ENCODE data around the gene C11orf68.

Gene C11orf68

GRCh38 chr11:65912845-65913244 is 6.0 kb downstream of the C11orf68 start:
- Histone ChIP-seq H3F3A (ENCODE audit: insufficient read depth, low read length) (no peaks in the 10 kb centered on the region), H4K20me1 (ENCODE audit: insufficient read depth, low read length) (no peaks in the 10 kb centered on the region), H3K4me1 (ENCODE audit: insufficient read depth, low read length, severe bottlenecking) (peaks cover 7% of the 10 kb centered on the region)

GRCh38 chr11:65911682-65912568 is 6.9 kb downstream of the C11orf68 start:
- TF ChIP-seq CTCF (IDR thresholded peaks at IDR 0.05; ENCODE audit: low read length) (no peak), EZH2 (IDR thresholded peaks at IDR 0.05; ENCODE audit: borderline replicate concordance, low read length) (no peak)
- Histone ChIP-seq H3K27ac (ENCODE audit: low read depth, low read length, poor library complexity, severe bottlenecking) (no peak overlapping the region), H2AFZ (ENCODE audit: low read length) (no peak overlapping the region), H3K9ac (ENCODE audit: low read length) (no peak overlapping the region), H3K4me3 (ENCODE audit: low read depth, low read length, poor library complexity, severe bottlenecking) (no peak overlapping the region), H3K9me2 (ENCODE audit: low read depth, low read length) (no peaks in the 10 kb centered on the region), H3K9me3 (ENCODE audit: low read length) (no peaks in the 10 kb centered on the region), H3K36me3 (ENCODE audit: insufficient read depth, low read length) (no peaks in the 10 kb centered on the region), H3K4me2 (ENCODE audit: low read length) (no peak overlapping the region), H3K27me3 (ENCODE audit: insufficient read depth, low read length) (peaks cover 10% of the 10 kb centered on the region), H3F3A (ENCODE audit: insufficient read depth, low read length) (no peaks in the 10 kb centered on the region), H3K79me2 (ENCODE audit: insufficient read depth, low read length) (no peaks in the 10 kb centered on the region), H4K20me1 (ENCODE audit: insufficient read depth, low read length) (no peaks in the 10 kb centered on the region), H3K4me1 (ENCODE audit: insufficient read depth, low read length, severe bottlenecking) (no peaks in the 10 kb centered on the region)

More at GRCh38 chr11:65912845-65913244, 6.0 kb downstream of the C11orf68 start:
- Histone ChIP-seq H3K9me3 (ENCODE audit: low read length) (no peaks in the 10 kb centered on the region), H3K27ac (ENCODE audit: low read depth, low read length, poor library complexity, severe bottlenecking) (no peak overlapping the region), H3K4me3 (ENCODE audit: low read depth, low read length, poor library complexity, severe bottlenecking) (no peak overlapping the region), H3K9me2 (ENCODE audit: low read depth, low read length) (no peaks in the 10 kb centered on the region), H3K36me3 (ENCODE audit: insufficient read depth, low read length) (no peaks in the 10 kb centered on the region), H3K79me2 (ENCODE audit: insufficient read depth, low read length) (no peaks in the 10 kb centered on the region), H3K9ac (ENCODE audit: low read length) (no peak overlapping the region), H2AFZ (ENCODE audit: low read length) (no peak overlapping the region), H3K4me2 (ENCODE audit: low read length) (no peak overlapping the region), H3K27me3 (ENCODE audit: insufficient read depth, low read length) (peaks cover 9% of the 10 kb centered on the region)
- no peak for TF ChIP-seq CTCF (IDR thresholded peaks at IDR 0.05; ENCODE audit: low read length)
- TF ChIP-seq EZH2 (IDR thresholded peaks at IDR 0.05; ENCODE audit: borderline replicate concordance, low read length) = no peak

- H3K4me1 ChIP-seq (ENCODE audit: insufficient read depth, low read length, severe bottlenecking) = no peaks in the 10 kb centered on the region
- H3K9me3 ChIP-seq (ENCODE audit: low read length) = no peaks in the 10 kb centered on the region
- H4K20me1 ChIP-seq (ENCODE audit: insufficient read depth, low read length) = no peaks in the 10 kb centered on the region
- H3K9ac ChIP-seq (ENCODE audit: low read length) = no peak overlapping the region
- no peaks in the 10 kb centered on the region for H3K79me2 ChIP-seq (ENCODE audit: insufficient read depth, low read length)
- no peak overlapping the region for H3K4me3 ChIP-seq (ENCODE audit: low read depth, low read length, poor library complexity, severe bottlenecking)
- TF ChIP-seq EZH2 (IDR thresholded peaks at IDR 0.05; ENCODE audit: borderline replicate concordance, low read length) (no peak), CTCF (IDR thresholded peaks at IDR 0.05; ENCODE audit: low read length) (no peak)
- no peak overlapping the region for H2AFZ ChIP-seq (ENCODE audit: low read length)
- H3K9me2 ChIP-seq (ENCODE audit: low read depth, low read length) = no peaks in the 10 kb centered on the region
- no peaks in the 10 kb centered on the region for H3F3A ChIP-seq (ENCODE audit: insufficient read depth, low read length)
- H3K36me3 ChIP-seq (ENCODE audit: insufficient read depth, low read length) = no peaks in the 10 kb centered on the region
- H3K4me2 ChIP-seq (ENCODE audit: low read length) = no peak overlapping the region
- no peak overlapping the region for H3K27ac ChIP-seq (ENCODE audit: low read depth, low read length, poor library complexity, severe bottlenecking)
- H3K27me3 ChIP-seq (ENCODE audit: insufficient read depth, low read length) = peaks cover 12% of the 10 kb centered on the region
Observed at GRCh38 chr11:65907878-65908277, 11.0 kb downstream of the C11orf68 start.

Measured in OCI-LY1 (cell line).